Spleen (tissue), 7 donors: ENCODE measurements around the gene SRRT.

ENCODE experiments used
- CTCF ChIP-seq, 11 experiments: fragments of 200-600 bp in 7 of 11; fragments of 450-650 bp in 4 of 11; sonication (generic) in 4 of 11; IDR thresholded peaks in 8 of 11; conservative IDR thresholded peaks in 3 of 11; 1 replicate in 7 of 11; 2 replicates in 4 of 11; pipeline versions ENCODE4 v1.4.0 to v1.8.0; 2016 to 2021; ENCODE audit warnings: antibody characterized with exemption in 11 of 11, inconsistent platforms in 4 of 11, mild to moderate bottlenecking in 1 of 11
- POLR2A ChIP-seq, 3 donors: fragments of 450-650 bp; IDR thresholded peaks; one replicate each; pipeline ENCODE4 v1.5.1; 2017; ENCODE audit warnings: antibody characterized with exemption in 3 of 3, mild to moderate bottlenecking in 1 of 3
- POLR2AphosphoS5 ChIP-seq, 3 donors: sonication (generic); formaldehyde crosslinking; IDR thresholded peaks; one replicate each; pipeline ENCODE4 v1.5.1; 2017; ENCODE audit warnings: antibody characterized with exemption in 3 of 3
- donor health status: DM: no; HTN: no; CAD: no; lungs with moderate emphysema.
- donor health status: DM: no; HTN: no; CAD: no.
- donor health status: DM: no; HTN: no; CAD: no.

DNA sequence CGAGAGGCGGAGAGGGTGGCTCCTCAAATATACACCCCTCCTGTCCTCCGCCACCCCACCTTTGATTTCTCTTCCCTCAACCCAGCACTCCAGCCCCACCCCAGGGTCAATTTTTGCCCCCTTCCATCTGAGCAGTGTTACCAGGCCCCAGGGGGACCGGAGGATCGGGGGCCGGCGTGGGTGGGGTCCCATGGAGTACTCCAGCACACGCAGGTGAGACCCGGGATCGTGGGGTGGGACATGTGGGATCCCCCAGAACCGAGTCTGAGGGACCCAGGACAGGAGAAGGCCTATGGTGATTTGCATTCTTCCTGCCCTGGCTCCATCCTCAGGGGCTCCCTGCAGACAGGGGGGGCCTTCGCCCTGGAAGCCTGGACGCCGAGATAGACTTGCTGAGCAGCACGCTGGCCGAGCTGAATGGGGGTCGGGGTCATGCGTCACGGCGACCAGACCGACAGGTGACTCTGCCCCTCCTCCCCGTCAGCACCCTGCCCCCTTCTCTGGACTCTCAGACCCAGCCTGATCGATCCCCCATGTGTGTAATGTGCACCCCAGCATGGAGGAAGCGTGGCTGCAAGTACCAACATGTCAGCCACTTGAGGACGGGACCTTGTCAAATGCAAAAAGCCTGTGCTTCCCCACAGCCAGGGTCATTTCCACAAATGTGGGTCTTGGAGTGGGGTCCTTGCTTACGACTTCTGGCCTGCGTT, 7.0 kb upstream of the SRRT start:
- no peak for TF ChIP-seq CTCF (IDR thresholded peaks at IDR 0.05 in 8 of 11, conservative IDR thresholded peaks at IDR 0.05 in 3 of 11)
- TF ChIP-seq POLR2A (IDR thresholded peaks at IDR 0.05): no peak
- TF ChIP-seq POLR2AphosphoS5 (IDR thresholded peaks at IDR 0.05): peak in 1 of 3 donors; percentile 4
